Hepatocyte (in vitro differentiated cells): ENCODE measurements around the gene PNCK. TPM values are rescaled to one million over a fixed set of nuclear protein-coding genes. Genes with fewer than 3 reads are reported as not detected.

Experiments
- DNase-seq: peaks from one replicate; pipeline ENCODE4 v3.0.0-alpha.2; 2016; ENCODE audit warnings: low spot score
- H2AFZ ChIP-seq: fragments of 200-600 bp; sonication (generic); 2 replicates; pipeline ENCODE4 v1.6.0; 2016; ENCODE audit warnings: antibody characterized with exemption, mild to moderate bottlenecking
- H3K27ac ChIP-seq: fragments of 200-600 bp; sonication (generic); 2 replicates; pipeline ENCODE4 v1.5.1; 2016; ENCODE audit warnings: mild to moderate bottlenecking
- H3K27me3 ChIP-seq: fragments of 200-600 bp; sonication (generic); 2 replicates; pipeline ENCODE4 v1.6.1; 2016
- H3K36me3 ChIP-seq: fragments of 200-600 bp; sonication (generic); replicated peaks from 2 replicates; pipeline ENCODE4 v1.5.1; 2016; ENCODE audit warnings: low read depth; ENCODE audit not compliant: insufficient read depth
- H3K4me1 ChIP-seq: fragments of 200-600 bp; sonication (generic); 2 replicates; pipeline ENCODE4 v1.5.1; 2016; ENCODE audit warnings: mild to moderate bottlenecking, moderate library complexity; ENCODE audit not compliant: insufficient read depth
- H3K4me2 ChIP-seq: fragments of 200-600 bp; sonication (generic); 2 replicates; pipeline ENCODE4 v1.6.0; 2016
- H3K4me3 ChIP-seq: fragments of 200-600 bp; sonication (generic); 2 replicates; pipeline ENCODE4 v1.5.1; 2016; ENCODE audit warnings: mild to moderate bottlenecking
- H3K79me2 ChIP-seq: fragments of 200-600 bp; sonication (generic); 2 replicates; pipeline ENCODE4 v1.6.0; 2017; ENCODE audit warnings: mild to moderate bottlenecking
- H3K9me2 ChIP-seq: fragments of 200-600 bp; sonication (generic); replicated peaks from 2 replicates; pipeline ENCODE4 v1.6.0; 2017; ENCODE audit warnings: mild to moderate bottlenecking; ENCODE audit not compliant: insufficient read depth
- H3K9me3 ChIP-seq: fragments of 200-600 bp; sonication (generic); 2 replicates; pipeline ENCODE4 v1.5.1; 2016; ENCODE audit warnings: low read depth, mild to moderate bottlenecking
- H4K20me1 ChIP-seq: fragments of 200-600 bp; sonication (generic); 2 replicates; pipeline ENCODE4 v1.6.0; 2016; ENCODE audit warnings: mild to moderate bottlenecking; ENCODE audit not compliant: insufficient read depth, poor library complexity, severe bottlenecking
- EZH2 ChIP-seq: fragments of 200-600 bp; sonication (generic); IDR thresholded peaks from 2 replicates; pipeline ENCODE4 v1.6.1; 2016; ENCODE audit warnings: antibody characterized with exemption, mild to moderate bottlenecking, borderline replicate concordance
- EZH2phosphoT487 ChIP-seq: fragments of 200-600 bp; sonication (generic); IDR thresholded peaks from one replicate; pipeline ENCODE4 v1.6.1; 2018; ENCODE audit warnings: antibody characterized with exemption, mild to moderate bottlenecking, low read depth, moderate library complexity; ENCODE audit not compliant: unreplicated experiment, severe bottlenecking
- WGBS: methylation state at CpG from one replicate; pipeline ENCODE4 v1.1.6; 2016; ENCODE audit warnings: low lambda C conversion rate; ENCODE audit errors: missing lambda C conversion rate; 5-methylcytosine and 5-hydroxymethylcytosine counted together
- polyA plus RNA-seq: library from polyadenylated mRNA; unstranded; fragments of >200 nt; fragmentation: Nextera tagmentation; extraction: Ambion mirVana; gene quantifications from 2 replicates; pipeline ENCODE4 v1.2.1, GENCODE V29; 2016
- total RNA-seq: library from RNA; depleted of rRNA; stranded (reverse); fragments of >200 nt; gene quantifications from 2 replicates; pipeline ENCODE4 v1.2.3, GENCODE V29; 2014
- TF ChIP-seq, protein P1 (sequence below): fragments of 200-600 bp; sonication (generic); IDR thresholded peaks from 2 replicates; pipeline ENCODE4 v1.5.1; 2016; ENCODE audit warnings: antibody characterized with exemption, mild to moderate bottlenecking; ENCODE audit not compliant: poor library complexity

The PNCK gene
- total and polyA plus RNA-seq, 2 experiments from 2014 or later = 0.28 to 2.2 TPM

DNA sequence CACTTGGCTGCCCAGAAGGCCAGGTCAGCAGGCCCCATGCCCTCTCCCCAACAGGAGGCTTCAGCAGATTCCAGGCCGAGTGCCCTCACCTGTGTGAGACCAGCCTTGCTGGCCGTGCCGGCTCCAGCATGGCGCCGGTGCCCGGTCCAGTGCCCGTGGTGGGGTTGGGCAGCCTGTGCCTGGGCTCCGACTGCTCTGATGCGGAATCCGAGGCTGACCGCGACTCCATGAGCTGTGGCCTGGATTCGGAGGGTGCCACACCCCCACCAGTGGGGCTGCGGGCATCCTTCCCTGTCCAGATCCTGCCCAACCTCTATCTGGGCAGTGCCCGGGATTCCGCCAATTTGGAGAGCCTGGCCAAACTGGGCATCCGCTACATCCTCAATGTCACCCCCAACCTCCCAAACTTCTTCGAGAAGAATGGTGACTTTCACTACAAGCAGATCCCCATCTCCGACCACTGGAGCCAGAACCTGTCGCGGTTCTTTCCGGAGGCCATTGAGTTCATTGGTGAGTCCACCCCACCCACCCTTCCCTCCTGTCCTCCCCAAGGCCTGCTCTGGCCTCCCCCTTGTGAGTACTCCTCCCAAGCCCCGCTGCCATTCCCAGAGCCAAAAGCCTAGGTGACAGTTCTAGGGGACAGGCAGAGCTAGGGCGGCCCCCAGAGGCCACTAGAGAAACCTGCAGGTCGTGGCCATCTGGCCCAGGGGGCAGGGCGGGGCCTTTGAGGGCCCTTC, 24.3 kb downstream of the PNCK start:
- H3K9me3 ChIP-seq = no peaks in the 10 kb centered on the region
- DNase-seq = peak; percentile 62
- H3K9me2 ChIP-seq = no peaks in the 10 kb centered on the region
- H3K4me3 ChIP-seq = no peak overlapping the region
- no peak overlapping the region for H3K4me2 ChIP-seq
- TF ChIP-seq EZH2 (no peak), EZH2phosphoT487 (no peak)
- TF ChIP-seq, protein P1, sequence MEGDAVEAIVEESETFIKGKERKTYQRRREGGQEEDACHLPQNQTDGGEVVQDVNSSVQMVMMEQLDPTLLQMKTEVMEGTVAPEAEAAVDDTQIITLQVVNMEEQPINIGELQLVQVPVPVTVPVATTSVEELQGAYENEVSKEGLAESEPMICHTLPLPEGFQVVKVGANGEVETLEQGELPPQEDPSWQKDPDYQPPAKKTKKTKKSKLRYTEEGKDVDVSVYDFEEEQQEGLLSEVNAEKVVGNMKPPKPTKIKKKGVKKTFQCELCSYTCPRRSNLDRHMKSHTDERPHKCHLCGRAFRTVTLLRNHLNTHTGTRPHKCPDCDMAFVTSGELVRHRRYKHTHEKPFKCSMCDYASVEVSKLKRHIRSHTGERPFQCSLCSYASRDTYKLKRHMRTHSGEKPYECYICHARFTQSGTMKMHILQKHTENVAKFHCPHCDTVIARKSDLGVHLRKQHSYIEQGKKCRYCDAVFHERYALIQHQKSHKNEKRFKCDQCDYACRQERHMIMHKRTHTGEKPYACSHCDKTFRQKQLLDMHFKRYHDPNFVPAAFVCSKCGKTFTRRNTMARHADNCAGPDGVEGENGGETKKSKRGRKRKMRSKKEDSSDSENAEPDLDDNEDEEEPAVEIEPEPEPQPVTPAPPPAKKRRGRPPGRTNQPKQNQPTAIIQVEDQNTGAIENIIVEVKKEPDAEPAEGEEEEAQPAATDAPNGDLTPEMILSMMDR = peak; percentile 38
- H3K27ac ChIP-seq = no peak overlapping the region
- 94% methylated on average over 23 of the region's 26 CpGs for WGBS
- no peak overlapping the region for H2AFZ ChIP-seq
- H4K20me1 ChIP-seq = no peaks in the 10 kb centered on the region
- H3K27me3 ChIP-seq = peaks cover 8% of the 10 kb centered on the region
- no peaks in the 10 kb centered on the region for H3K79me2 ChIP-seq
- no peaks in the 10 kb centered on the region for H3K4me1 ChIP-seq
- H3K36me3 ChIP-seq = no peaks in the 10 kb centered on the region

DNA sequence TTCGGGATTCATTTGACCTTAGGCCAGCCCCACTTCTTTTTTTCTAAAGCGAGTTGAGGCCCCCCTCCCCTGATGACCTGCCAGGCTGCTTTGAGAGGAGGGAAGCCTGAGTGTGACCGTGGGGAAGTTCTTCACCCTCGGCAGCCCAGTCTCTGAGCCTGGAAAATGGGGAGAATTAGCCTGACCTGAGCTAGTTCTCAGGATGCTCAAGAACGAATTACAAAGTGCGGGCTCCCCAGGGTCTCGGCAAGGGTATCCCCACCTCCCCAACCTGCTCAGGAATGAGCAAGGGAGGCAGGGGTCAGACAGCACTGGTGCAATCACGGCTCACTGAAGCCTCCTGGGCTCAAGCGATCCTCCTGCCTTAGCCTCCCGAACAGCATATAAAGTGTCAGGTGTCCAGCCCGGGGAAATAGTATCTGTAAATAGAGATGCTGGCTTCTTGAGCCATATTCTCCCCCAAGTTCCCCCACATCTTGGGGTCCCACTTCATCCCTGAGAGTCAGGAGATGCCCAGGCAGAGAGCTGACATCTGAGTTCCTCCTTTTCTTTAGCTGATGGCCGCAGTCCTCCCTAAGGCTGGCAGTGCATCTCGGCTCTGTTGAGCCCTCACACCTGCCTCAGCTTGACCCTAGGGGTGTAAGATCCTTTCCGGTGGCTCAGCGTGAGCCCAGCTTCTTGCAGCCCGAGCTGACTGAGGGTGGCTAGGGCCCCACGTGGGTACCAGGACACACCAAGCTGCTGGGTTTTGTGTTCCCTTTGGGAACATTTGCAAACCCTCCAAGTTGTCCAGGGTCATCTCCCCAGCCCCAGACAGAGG, 25.0 kb downstream of the PNCK start:
- peaks cover 8% of the 10 kb centered on the region for H3K27me3 ChIP-seq
- H3K4me3 ChIP-seq = no peak overlapping the region
- no peak for TF ChIP-seq EZH2phosphoT487
- TF ChIP-seq, protein P1 = no peak
- no peak for TF ChIP-seq EZH2
- no peaks in the 10 kb centered on the region for H3K4me1 ChIP-seq
- no peak for DNase-seq
- H2AFZ ChIP-seq = no peak overlapping the region
- peak overlapping the region; percentile 74 for H3K4me2 ChIP-seq
- no peaks in the 10 kb centered on the region for H3K9me2 ChIP-seq
- H3K27ac ChIP-seq = no peak overlapping the region
- no peaks in the 10 kb centered on the region for H4K20me1 ChIP-seq
- no peaks in the 10 kb centered on the region for H3K36me3 ChIP-seq
- H3K79me2 ChIP-seq = no peaks in the 10 kb centered on the region
- WGBS = 77% methylated on average over 17 of the region's 17 CpGs
- no peaks in the 10 kb centered on the region for H3K9me3 ChIP-seq

DNA sequence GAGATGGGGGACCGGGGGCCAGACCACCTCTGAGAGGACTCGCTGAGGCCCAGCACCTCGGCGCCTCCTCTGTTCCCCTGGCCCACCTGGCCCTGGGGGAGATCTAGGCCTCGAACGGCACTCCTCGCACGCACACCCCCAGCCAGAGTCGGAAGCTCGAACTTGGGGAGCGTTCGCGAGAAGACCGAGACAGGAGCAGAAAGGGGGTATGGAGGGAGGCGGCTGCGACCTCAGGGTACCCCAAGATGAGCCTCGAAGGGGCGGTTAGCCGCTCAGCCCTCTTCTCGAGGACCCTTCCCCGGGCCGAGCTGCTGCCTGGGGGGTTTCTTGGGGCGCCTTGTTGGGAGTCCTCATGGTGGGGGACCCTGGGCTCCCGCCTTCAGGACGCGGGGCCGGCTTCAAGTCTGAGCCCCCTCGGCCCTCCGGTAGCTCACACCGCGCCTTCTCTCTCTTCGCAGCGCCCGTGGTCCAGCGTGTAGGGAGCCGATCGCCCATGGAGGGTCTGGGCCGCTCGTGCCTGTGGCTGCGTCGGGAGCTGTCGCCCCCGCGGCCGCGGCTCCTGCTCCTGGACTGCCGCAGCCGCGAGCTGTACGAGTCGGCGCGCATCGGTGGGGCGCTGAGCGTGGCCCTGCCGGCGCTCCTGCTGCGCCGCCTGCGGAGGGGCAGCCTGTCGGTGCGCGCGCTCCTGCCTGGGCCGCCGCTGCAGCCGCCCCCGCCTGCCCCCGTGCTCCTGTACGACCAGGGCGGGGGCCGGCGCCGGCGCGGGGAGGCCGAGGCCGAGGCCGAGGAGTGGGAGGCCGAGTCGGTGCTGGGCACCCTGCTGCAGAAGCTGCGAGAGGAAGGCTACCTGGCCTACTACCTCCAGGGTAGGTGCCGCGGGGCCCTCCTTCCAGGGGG, 25.9 kb downstream of the PNCK start:
- Histone ChIP-seq H4K20me1 (no peaks in the 10 kb centered on the region), H3K27me3 (peaks cover 8% of the 10 kb centered on the region), H3K36me3 (no peaks in the 10 kb centered on the region), H3K9me3 (no peaks in the 10 kb centered on the region), H3K9me2 (no peaks in the 10 kb centered on the region), H3K4me3 (no peak overlapping the region), H3K4me1 (no peaks in the 10 kb centered on the region), H3K4me2 (peak overlapping the region; percentile 74), H3K27ac (no peak overlapping the region), H3K79me2 (no peaks in the 10 kb centered on the region), H2AFZ (no peak overlapping the region)
- peak; percentile 44 for TF ChIP-seq EZH2
- TF ChIP-seq, protein P1 = no peak
- WGBS = 44% methylated on average over 57 of the region's 85 CpGs
- no peak for DNase-seq
